CD4-positive, CD25-positive, alpha-beta regulatory T cell (primary cell): Measurements from ENCODE around the gene GPR176. TPM values are rescaled to one million over a fixed set of nuclear protein-coding genes. Genes with fewer than 3 reads are reported as not detected.

Experiments used
- ATAC-seq, 2 donors: fragments of 150-1000 bp; cut with Tn5 transposase; one replicate each; pipeline ENCODE4 v1.10.0; 2021; ENCODE audit warnings: low read depth in 2 of 2, moderate number of reproducible peaks in 2 of 2, moderate library complexity in 1 of 2
- DNase-seq, 3 donors: peaks; one replicate each; pipeline versions ENCODE4 v3.0.0 to v3.0.0-alpha.2; 2012 to 2022; ENCODE audit warnings: mixed read lengths in 1 of 3
- H3K27ac ChIP-seq: one replicate; pipeline ENCODE4 v1.7.0; 2013; ENCODE audit warnings: mild to moderate bottlenecking, low read length; ENCODE audit not compliant: insufficient read depth, poor library complexity, severe bottlenecking
- H3K27me3 ChIP-seq: one replicate; pipeline ENCODE4 v1.7.0; 2013; ENCODE audit warnings: low read length; ENCODE audit not compliant: control insufficient read depth, insufficient read depth
- H3K36me3 ChIP-seq: one replicate; pipeline ENCODE4 v1.7.0; 2013; ENCODE audit warnings: mild to moderate bottlenecking, low read length, moderate library complexity; ENCODE audit not compliant: control insufficient read depth, insufficient read depth
- H3K4me1 ChIP-seq: 2 replicates; pipeline ENCODE4 v1.7.0; 2013; ENCODE audit warnings: mild to moderate bottlenecking, low read length; ENCODE audit not compliant: insufficient read depth, control insufficient read depth, poor library complexity, severe bottlenecking
- H3K4me3 ChIP-seq: one replicate; pipeline ENCODE4 v1.7.0; 2013; ENCODE audit warnings: low read depth, mild to moderate bottlenecking, low read length, moderate library complexity
- H3K9me3 ChIP-seq, 2 experiments: 1 replicate in 1 of 2; 2 replicates in 1 of 2; pipeline ENCODE4 v1.7.0; 2013; ENCODE audit warnings: low read length in 2 of 2, mild to moderate bottlenecking in 1 of 2, moderate library complexity in 1 of 2; ENCODE audit not compliant: control insufficient read depth in 2 of 2
- H3K27ac Mint-ChIP-seq, 3 donors: one replicate each; pipeline ENCODE4 v1.8.0; 2020 to 2022; ENCODE audit warnings: mild to moderate bottlenecking in 3 of 3, mixed read lengths in 3 of 3, moderate library complexity in 2 of 3
- H3K27me3 Mint-ChIP-seq: one replicate; pipeline ENCODE4 v1.8.0; 2022; ENCODE audit warnings: mild to moderate bottlenecking, mixed read lengths
- H3K36me3 Mint-ChIP-seq: one replicate; pipeline ENCODE4 v1.8.0; 2020; ENCODE audit warnings: mixed read lengths
- H3K4me1 Mint-ChIP-seq, 4 donors: one replicate each; pipeline ENCODE4 v1.8.0; 2020 to 2022; ENCODE audit warnings: mixed read lengths in 4 of 4, mild to moderate bottlenecking in 1 of 4
- H3K4me3 Mint-ChIP-seq, 4 donors: one replicate each; pipeline ENCODE4 v1.8.0; 2020 to 2022; ENCODE audit warnings: mild to moderate bottlenecking in 4 of 4, mixed read lengths in 4 of 4, moderate library complexity in 3 of 4
- H3K9me3 Mint-ChIP-seq, 7 donors: one replicate each; pipeline ENCODE4 v1.8.0; 2020 to 2022; ENCODE audit warnings: mixed read lengths in 7 of 7, mild to moderate bottlenecking in 3 of 7, moderate library complexity in 2 of 7
- polyA plus RNA-seq, 4 donors: library from polyadenylated mRNA; unstranded; fragments of 300-500 nt; fragmentation: Illumina TruSeq; gene quantifications; one replicate each; pipeline ENCODE4 v1.2.3, GENCODE V29; 2021
- total RNA-seq: library from RNA; stranded (reverse); gene quantifications from one replicate; pipeline ENCODE4 v1.2.3, GENCODE V29; 2022

GPR176 gene
- total and polyA plus RNA-seq, 5 donors from 2014 or later, result not detected

GRCh38 chr15:39920510-39921273 lies 626 bp upstream of the GPR176 start:
- peaks cover 40% of the 10 kb centered on the region for H3K27me3 Mint-ChIP-seq

GRCh38 chr15:39919411-39919747 lies 687 bp downstream of the GPR176 start:
- H3K27me3 Mint-ChIP-seq, result peaks cover 46% of the 10 kb centered on the region
- ATAC-seq, result no peak
- peaks cover 0 to 16% (median 9%) of the 10 kb centered on the region in 4 donors for H3K4me1 Mint-ChIP-seq
- no peak for DNase-seq
- no peak overlapping the region for H3K27ac Mint-ChIP-seq
- Histone ChIP-seq H3K4me1 (peaks cover 18% of the 10 kb centered on the region), H3K4me3 (no peak overlapping the region), H3K27ac (no peak overlapping the region), H3K9me3 (no peaks in the 10 kb centered on the region), H3K27me3 (peaks cover 28% of the 10 kb centered on the region), H3K36me3 (no peaks in the 10 kb centered on the region)
- H3K4me3 Mint-ChIP-seq, result peak overlapping the region; percentile 37 to 84 (median 66)
- H3K9me3 Mint-ChIP-seq, result peaks cover 0 to 2% (median 0%) of the 10 kb centered on the region in 7 donors
- no peaks in the 10 kb centered on the region for H3K36me3 Mint-ChIP-seq

More at GRCh38 chr15:39920510-39921273, 626 bp upstream of the GPR176 start:
- Histone ChIP-seq H3K4me1 (peaks cover 18% of the 10 kb centered on the region), H3K9me3 (no peaks in the 10 kb centered on the region), H3K4me3 (peak overlapping the region; percentile 83), H3K36me3 (no peaks in the 10 kb centered on the region), H3K27me3 (peaks cover 24% of the 10 kb centered on the region), H3K27ac (no peak overlapping the region)
- ATAC-seq, result peak; percentile 86 to 92
- H3K27ac Mint-ChIP-seq, result peak overlapping the region in 2 of 3 donors; percentile 60 to 81
- H3K9me3 Mint-ChIP-seq, result peaks cover 0 to 2% (median 0%) of the 10 kb centered on the region in 7 donors
- peaks cover 0 to 19% (median 9%) of the 10 kb centered on the region in 4 donors for H3K4me1 Mint-ChIP-seq
- peak; percentile 59 to 80 (median 68) for DNase-seq
- H3K36me3 Mint-ChIP-seq, result no peaks in the 10 kb centered on the region
- H3K4me3 Mint-ChIP-seq, result peak overlapping the region; percentile 79 to 89 (median 85)

GRCh38 chr15:39918688-39919385 lies 1.2 kb downstream of the GPR176 start:
- peak overlapping the region; percentile 37 to 76 (median 74) for H3K4me3 Mint-ChIP-seq
- peaks cover 48% of the 10 kb centered on the region for H3K27me3 Mint-ChIP-seq
- H3K4me3 ChIP-seq, result no peak overlapping the region
- H3K27ac ChIP-seq, result no peak overlapping the region
- peak overlapping the region in 1 of 3 donors; percentile 34 for H3K27ac Mint-ChIP-seq
- no peak for ATAC-seq
- H3K4me1 Mint-ChIP-seq, result peaks cover 0 to 14% (median 7%) of the 10 kb centered on the region in 4 donors
- no peaks in the 10 kb centered on the region for H3K9me3 ChIP-seq
- DNase-seq, result no peak
- no peaks in the 10 kb centered on the region for H3K36me3 Mint-ChIP-seq
- H3K36me3 ChIP-seq, result no peaks in the 10 kb centered on the region
- H3K4me1 ChIP-seq, result peaks cover 18% of the 10 kb centered on the region
- peaks cover 0 to 2% (median 0%) of the 10 kb centered on the region in 7 donors for H3K9me3 Mint-ChIP-seq
- peaks cover 28% of the 10 kb centered on the region for H3K27me3 ChIP-seq

- Mint-ChIP-seq H3K4me1 (peaks cover 0 to 11% (median 3%) of the 10 kb centered on the region in 4 donors), H3K4me3 (peak overlapping the region in 1 of 4 donors; percentile 27), H3K36me3 (no peaks in the 10 kb centered on the region), H3K27ac (no peak overlapping the region), H3K27me3 (peaks cover 79% of the 10 kb centered on the region), H3K9me3 (peaks cover 0 to 2% (median 0%) of the 10 kb centered on the region in 7 donors)
- H3K4me1 ChIP-seq, result peaks cover 7% of the 10 kb centered on the region
- no peaks in the 10 kb centered on the region for H3K9me3 ChIP-seq
- H3K27me3 ChIP-seq, result peaks cover 26% of the 10 kb centered on the region
- ATAC-seq, result no peak
- no peak overlapping the region for H3K4me3 ChIP-seq
- no peaks in the 10 kb centered on the region for H3K36me3 ChIP-seq
- no peak for DNase-seq
- H3K27ac ChIP-seq, result no peak overlapping the region
These were observed 5.1 kb downstream of the GPR176 start for GRCh38 chr15:39914977-39915376.

- ATAC-seq, result no peak
- H3K4me3 Mint-ChIP-seq, result no peak overlapping the region
- H3K27me3 ChIP-seq, result peaks cover 14% of the 10 kb centered on the region
- H3K27ac ChIP-seq, result no peak overlapping the region
- H3K36me3 ChIP-seq, result no peaks in the 10 kb centered on the region
- H3K36me3 Mint-ChIP-seq, result no peaks in the 10 kb centered on the region
- peaks cover 67% of the 10 kb centered on the region for H3K27me3 Mint-ChIP-seq
- no peaks in the 10 kb centered on the region for H3K9me3 ChIP-seq
- no peak overlapping the region for H3K4me3 ChIP-seq
- no peaks in the 10 kb centered on the region for H3K4me1 Mint-ChIP-seq
- H3K4me1 ChIP-seq, result no peaks in the 10 kb centered on the region
- H3K9me3 Mint-ChIP-seq, result no peaks in the 10 kb centered on the region
- no peak overlapping the region for H3K27ac Mint-ChIP-seq
- DNase-seq, result no peak
These were observed 11.1 kb downstream of the GPR176 start for GRCh38 chr15:39909007-39909406.

- no peaks in the 10 kb centered on the region for H3K4me1 Mint-ChIP-seq
- Histone ChIP-seq H3K36me3 (no peaks in the 10 kb centered on the region), H3K27ac (no peak overlapping the region), H3K4me1 (no peaks in the 10 kb centered on the region), H3K9me3 (no peaks in the 10 kb centered on the region), H3K4me3 (no peak overlapping the region), H3K27me3 (peaks cover 14% of the 10 kb centered on the region)
- H3K4me3 Mint-ChIP-seq, result peak overlapping the region in 1 of 4 donors; percentile 35
- H3K9me3 Mint-ChIP-seq, result peaks cover 0 to 1% (median 0%) of the 10 kb centered on the region in 7 donors
- H3K36me3 Mint-ChIP-seq, result no peaks in the 10 kb centered on the region
- peaks cover 60% of the 10 kb centered on the region for H3K27me3 Mint-ChIP-seq
- ATAC-seq, result no peak
- DNase-seq, result no peak
- no peak overlapping the region for H3K27ac Mint-ChIP-seq
These were observed 11.9 kb downstream of the GPR176 start for GRCh38 chr15:39908186-39908585.

- Mint-ChIP-seq H3K9me3 (peaks cover 0 to 1% (median 0%) of the 10 kb centered on the region in 7 donors), H3K36me3 (no peaks in the 10 kb centered on the region), H3K4me1 (no peaks in the 10 kb centered on the region), H3K4me3 (no peak overlapping the region), H3K27me3 (peaks cover 57% of the 10 kb centered on the region), H3K27ac (no peak overlapping the region)
- no peak overlapping the region for H3K4me3 ChIP-seq
- no peaks in the 10 kb centered on the region for H3K4me1 ChIP-seq
- DNase-seq (no peak), ATAC-seq (no peak)
- peaks cover 14% of the 10 kb centered on the region for H3K27me3 ChIP-seq
- H3K27ac ChIP-seq, result no peak overlapping the region
- no peaks in the 10 kb centered on the region for H3K36me3 ChIP-seq
- H3K9me3 ChIP-seq, result no peaks in the 10 kb centered on the region
These were observed 12.8 kb downstream of the GPR176 start for GRCh38 chr15:39907216-39907615.
